AG04450 (cell line): ENCODE results near the gene CEMIP2. TPM values are rescaled to one million over a fixed set of nuclear protein-coding genes. Genes with fewer than 3 reads are reported as not detected.

Experiments used
- CTCF ChIA-PET: fragments of 300-600, 350-600 bp; formaldehyde crosslinking; extraction: SDS; loops from one replicate; lab custom pipeline; 2022; ENCODE audit warnings: antibody characterized with exemption, inconsistent platforms; lab: Charles Lee
- POLR2A ChIA-PET: fragments of 350-600 bp; formaldehyde crosslinking; extraction: SDS; loops from one replicate; lab custom pipeline; 2021; ENCODE audit warnings: antibody characterized with exemption, inconsistent platforms; lab: Yijun Ruan, JAX
- DNase-seq: peaks from one replicate; pipeline ENCODE4 v3.0.0-alpha.2; 2011; ENCODE audit warnings: low read depth, low spot score
- H3K27ac ChIP-seq: one replicate; pipeline ENCODE4 v1.5.1; 2012; ENCODE audit warnings: low read depth, low read length, control low read depth
- H3K27me3 ChIP-seq: one replicate; pipeline ENCODE4 v1.6.0; 2012; ENCODE audit warnings: low read length; ENCODE audit not compliant: control insufficient read depth, insufficient read depth
- H3K4me3 ChIP-seq: 2 replicates; pipeline ENCODE4 v1.5.1; 2011; ENCODE audit warnings: mild to moderate bottlenecking, low read depth, low read length, control low read depth
- H3K9me3 ChIP-seq: 2 replicates; pipeline ENCODE4 v1.5.1; 2012; ENCODE audit warnings: low read length; ENCODE audit not compliant: control insufficient read depth, insufficient read depth
- CTCF ChIP-seq: IDR thresholded peaks from 2 replicates; pipeline ENCODE4 v1.5.1; 2011; ENCODE audit warnings: low read depth, low read length, control low read depth, inconsistent platforms
- polyA plus RNA-seq: library from polyadenylated mRNA; depleted of rRNA; stranded (reverse); fragments of >200 nt; gene quantifications from 2 replicates; pipeline ENCODE4 v1.2.3, GENCODE V29; 2011

The CEMIP2 gene
- polyA plus RNA-seq, 1 experiment: 54.4 TPM

DNA sequence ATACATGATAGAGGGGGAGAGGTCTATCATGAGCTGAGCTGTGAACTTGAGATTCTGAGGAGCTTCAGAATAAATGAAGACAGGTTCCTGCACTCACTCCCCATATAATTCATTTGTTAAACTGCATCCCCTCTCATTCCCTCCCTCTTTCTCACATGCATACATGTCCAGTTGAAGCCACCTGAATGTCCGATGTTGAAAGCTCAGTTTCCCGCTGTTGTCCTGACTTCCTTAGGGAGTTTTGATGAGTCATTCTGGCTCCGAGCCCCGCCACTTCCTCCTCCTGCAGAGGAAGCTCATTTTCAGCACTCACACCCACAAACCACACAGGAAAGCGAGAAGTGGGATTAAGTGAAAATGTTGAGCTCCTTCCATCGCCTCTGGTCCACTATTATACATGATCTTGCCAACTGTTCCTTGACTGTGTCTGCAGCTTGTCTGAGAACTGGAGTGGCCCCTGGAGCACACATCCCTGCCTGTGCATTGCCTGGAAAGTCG lies 121.2 kb downstream of the CEMIP2 start:
- H3K9me3 ChIP-seq: no peaks in the 10 kb centered on the region
- CTCF ChIA-PET: interaction anchor here (0.8 to 3.2 kb wide), 5 partner anchors 9 to 218 kb away, joined by 3 to 18 read pairs (median 4); no protein-coding TSS in a partner anchor
- TF ChIP-seq CTCF: no peak
- no peak overlapping the region for H3K27ac ChIP-seq
- no peak overlapping the region for H3K4me3 ChIP-seq
- H3K27me3 ChIP-seq: no peaks in the 10 kb centered on the region
- DNase-seq: peak; percentile 13
- POLR2A ChIA-PET: no interaction called here

DNA sequence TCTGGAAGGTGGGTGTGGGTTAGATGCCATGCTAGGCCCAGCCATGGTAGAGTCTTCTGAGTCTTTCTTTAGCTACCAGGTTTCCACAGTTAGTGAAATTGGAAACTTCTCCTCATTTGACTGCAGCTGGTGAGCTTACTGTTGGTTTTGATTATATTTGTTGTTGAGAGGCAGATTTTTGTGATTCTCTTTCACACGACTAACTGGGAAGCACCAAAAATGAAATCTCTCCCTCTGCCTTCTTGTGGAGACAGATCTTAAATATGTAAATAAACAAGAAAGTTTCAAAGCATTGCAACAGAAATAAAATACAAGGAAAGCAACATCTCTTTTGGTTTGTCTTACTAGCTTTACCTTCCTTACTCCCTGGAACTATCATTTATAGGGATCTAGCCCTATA lies 122.2 kb downstream of the CEMIP2 start:
- no peaks in the 10 kb centered on the region for H3K9me3 ChIP-seq
- H3K4me3 ChIP-seq: no peak overlapping the region
- DNase-seq: no peak
- TF ChIP-seq CTCF: no peak
- ChIA-PET POLR2A (no interaction called here), CTCF (interaction anchor here (3.2 kb wide), 1 partner anchor 41 kb away, joined by 18 read pairs; no protein-coding TSS in a partner anchor)
- no peaks in the 10 kb centered on the region for H3K27me3 ChIP-seq
- H3K27ac ChIP-seq: no peak overlapping the region

- POLR2A ChIA-PET: no interaction called here
- no peaks in the 10 kb centered on the region for H3K27me3 ChIP-seq
- H3K27ac ChIP-seq: no peak overlapping the region
- TF ChIP-seq CTCF: no peak
- no peak for DNase-seq
- no peaks in the 10 kb centered on the region for H3K9me3 ChIP-seq
- no peak overlapping the region for H3K4me3 ChIP-seq
- CTCF ChIA-PET: interaction anchor here (1.3 to 3.2 kb wide), 2 partner anchors 40 kb away, joined by 5 to 18 read pairs; no protein-coding TSS in a partner anchor
Measured at GRCh38 chr9:71644819-71645362, 123.4 kb downstream of the CEMIP2 start.

GRCh38 chr9:71643330-71643729 lies 125.0 kb downstream of the CEMIP2 start:
- Histone ChIP-seq H3K27me3 (no peaks in the 10 kb centered on the region), H3K27ac (no peak overlapping the region), H3K4me3 (no peak overlapping the region), H3K9me3 (no peaks in the 10 kb centered on the region)
- CTCF ChIA-PET: interaction anchor here (1.3 kb wide), 1 partner anchor 39 kb away, joined by 5 read pairs; no protein-coding TSS in a partner anchor
- no peak for DNase-seq
- TF ChIP-seq CTCF: no peak
- POLR2A ChIA-PET: no interaction called here

DNA sequence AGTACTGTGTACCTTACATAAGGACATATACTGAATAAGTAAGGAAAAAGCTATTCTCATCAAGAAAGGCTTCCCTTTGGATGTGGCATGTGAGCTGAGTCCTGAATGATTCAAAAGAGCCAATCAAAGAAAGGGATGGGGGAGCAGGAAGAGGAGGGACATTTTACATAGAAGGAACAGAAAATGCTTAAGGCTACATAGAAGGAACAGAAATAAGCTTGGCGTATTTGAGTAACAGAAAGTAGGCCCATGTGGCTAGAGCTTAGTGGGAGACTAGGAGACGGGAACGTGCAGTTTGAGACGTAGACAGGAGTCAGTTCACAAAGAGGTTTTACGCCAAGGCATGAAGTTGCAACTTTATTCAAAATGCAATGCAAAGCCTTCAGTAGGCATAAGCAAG lies 126.3 kb downstream of the CEMIP2 start:
- no peak for TF ChIP-seq CTCF
- no peaks in the 10 kb centered on the region for H3K27me3 ChIP-seq
- DNase-seq: no peak
- CTCF ChIA-PET: interaction anchor here (1.2 kb wide), 1 partner anchor 38 kb away, joined by 4 read pairs; no protein-coding TSS in a partner anchor
- H3K27ac ChIP-seq: no peak overlapping the region
- H3K4me3 ChIP-seq: no peak overlapping the region
- POLR2A ChIA-PET: no interaction called here
- H3K9me3 ChIP-seq: no peaks in the 10 kb centered on the region
